ENCODE data around the gene DERA.
"Not testable (repeated sequence)": the region's sequence is repeated elsewhere in the genome, so short reads cannot be mapped to it uniquely, and the experiment has no call there.

The DERA gene

GRCh38 chr12:15910864-15911721 lies at the start of gene DERA:
Gene DERA, plus strand, starts transcription at chr12:15911332. Its CDS starts 52 bp downstream, at chr12:15911384.
- DNase-seq (ENCODE audit: low read depth) = no peak

- DNase-seq (ENCODE audit: low read depth) = no peak
Measured at GRCh38 chr12:15861404-15861803, 49.7 kb upstream of the DERA start.

- DNase-seq (ENCODE audit: low read depth) = no peak
Measured at GRCh38 chr12:15862840-15863239, 48.3 kb upstream of the DERA start.

GRCh38 chr12:15863372-15863771 lies 47.8 kb upstream of the DERA start:
- no peak for DNase-seq (ENCODE audit: low read depth)

GRCh38 chr12:15863984-15864383 lies 47.1 kb upstream of the DERA start:
- no peak for DNase-seq (ENCODE audit: low read depth)

- DNase-seq (ENCODE audit: low read depth) = no peak
Measured at GRCh38 chr12:15868186-15868585, 42.9 kb upstream of the DERA start.

GRCh38 chr12:15873556-15873955 lies 37.6 kb upstream of the DERA start:
- no peak for DNase-seq (ENCODE audit: low read depth)

- not testable (repeated sequence) for DNase-seq (ENCODE audit: low read depth)
Measured at GRCh38 chr12:15874556-15875145, 36.5 kb upstream of the DERA start.

GRCh38 chr12:15875863-15876262 lies 35.3 kb upstream of the DERA start:
- no peak for DNase-seq (ENCODE audit: low read depth)

GRCh38 chr12:15879413-15879812 lies 31.7 kb upstream of the DERA start:
- no peak for DNase-seq (ENCODE audit: low read depth)

- no peak for DNase-seq (ENCODE audit: low read depth)
Measured at GRCh38 chr12:15880721-15881120, 30.4 kb upstream of the DERA start.

GRCh38 chr12:15882118-15882971 lies 28.8 kb upstream of the DERA start, which contains the start of gene STRAP:
Gene STRAP, plus strand, starts transcription at chr12:15882387. Its CDS starts 321 bp downstream, at chr12:15882708.
- peak; percentile 90 for DNase-seq (ENCODE audit: low read depth)

- no peak for DNase-seq (ENCODE audit: low read depth)
Measured at GRCh38 chr12:15883536-15883935, 27.6 kb upstream of the DERA start.

GRCh38 chr12:15886372-15887042 lies 24.6 kb upstream of the DERA start:
- DNase-seq (ENCODE audit: low read depth) = no peak

GRCh38 chr12:15887043-15887817 lies 23.9 kb upstream of the DERA start:
- DNase-seq (ENCODE audit: low read depth) = no peak

GRCh38 chr12:15892645-15893259 lies 18.4 kb upstream of the DERA start:
- no peak for DNase-seq (ENCODE audit: low read depth)

GRCh38 chr12:15893260-15893659 lies 17.9 kb upstream of the DERA start:
- DNase-seq (ENCODE audit: low read depth) = no peak

GRCh38 chr12:15896867-15897266 lies 14.3 kb upstream of the DERA start:
- DNase-seq (ENCODE audit: low read depth) = no peak

- DNase-seq (ENCODE audit: low read depth) = no peak
Measured at GRCh38 chr12:15897433-15897832, 13.7 kb upstream of the DERA start.

GRCh38 chr12:15899282-15899870 lies 11.8 kb upstream of the DERA start:
- DNase-seq (ENCODE audit: low read depth) = no peak
